Dedifferentiated amniotic fluid mesenchymal stem cell (primary cell): Measurements from ENCODE around the gene PEX7.
"Not testable (repeated sequence)": the region's sequence is repeated elsewhere in the genome, so short reads cannot be mapped to it uniquely, and the experiment has no call there.

Experiments used
- DNase-seq: peaks from one replicate; pipeline ENCODE4 v3.0.0-alpha.2; 2016; ENCODE audit errors: extremely low spot score

Gene PEX7

GRCh38 chr6:136895901-136896300 is 73.5 kb downstream of the PEX7 start:
- no peak for DNase-seq

GRCh38 chr6:136897071-136897470 is 74.7 kb downstream of the PEX7 start:
- no peak for DNase-seq

DNA sequence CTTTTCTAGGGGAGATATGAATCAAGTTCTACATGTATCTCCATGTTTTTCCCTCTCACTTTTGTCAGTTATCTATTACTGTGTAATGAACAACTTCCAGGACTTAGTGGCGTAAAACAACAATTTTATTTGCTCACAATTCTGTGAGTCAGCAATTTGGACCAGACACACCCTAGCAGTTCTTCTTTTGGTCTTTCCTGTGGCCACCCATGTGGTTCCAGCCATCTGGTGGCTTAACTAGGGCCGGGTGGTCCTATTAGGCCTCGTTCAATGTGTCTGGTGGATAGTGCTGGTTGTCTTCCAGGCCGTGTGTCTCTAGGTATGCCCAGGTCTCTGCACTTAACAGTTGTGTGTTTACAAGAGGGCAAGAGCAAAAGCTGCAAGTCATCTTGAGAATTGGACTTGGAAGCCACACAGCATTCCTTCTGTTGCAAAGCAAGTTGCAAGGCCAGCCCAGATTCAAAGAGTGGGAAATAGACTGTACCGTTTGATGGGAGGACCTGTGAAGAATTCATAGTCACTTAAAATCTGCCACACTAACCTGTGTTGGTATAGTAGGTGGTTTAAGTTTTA is 78.9 kb downstream of the PEX7 start:
- DNase-seq: no peak

DNA sequence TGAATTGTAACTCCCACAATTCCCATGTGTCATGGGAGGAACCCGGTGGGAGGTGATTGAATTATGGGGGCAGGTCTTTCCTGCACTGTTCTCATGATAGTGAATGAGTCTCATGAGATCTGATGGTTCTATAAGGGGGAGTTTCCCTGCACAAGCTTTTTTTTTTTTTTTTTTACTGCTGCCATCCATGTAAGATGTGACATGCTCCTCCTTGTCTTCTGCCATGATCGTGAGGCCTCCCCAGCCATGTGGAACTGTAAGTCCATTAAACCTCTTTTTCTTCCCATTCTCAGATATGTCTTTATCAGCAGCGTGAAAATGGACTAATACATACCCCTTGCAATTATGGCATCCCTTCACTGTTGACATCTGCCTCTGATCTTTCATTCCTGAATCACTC is 82.1 kb downstream of the PEX7 start:
- not testable (repeated sequence) for DNase-seq

DNA sequence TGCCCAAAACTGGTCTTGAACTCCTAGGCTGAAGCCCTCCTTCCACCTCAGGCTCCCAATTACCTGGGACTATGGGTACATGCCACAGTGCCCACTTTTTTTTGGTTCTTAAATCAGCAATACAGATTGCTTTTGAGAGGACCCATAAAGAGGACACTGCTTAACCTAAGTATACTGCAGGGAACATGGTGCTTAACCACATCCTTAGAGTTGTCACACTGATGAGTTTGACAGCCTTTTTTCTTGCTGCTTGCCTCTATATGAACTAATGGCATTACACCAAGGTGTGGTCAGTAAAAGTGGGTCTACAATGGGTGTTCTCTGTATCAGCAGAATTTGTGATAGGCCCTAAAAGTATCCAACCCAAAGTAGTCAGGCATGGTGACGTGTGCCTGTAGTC is 92.6 kb downstream of the PEX7 start:
- no peak for DNase-seq

- no peak for DNase-seq
Measured at GRCh38 chr6:136918706-136919105, 96.3 kb downstream of the PEX7 start.

DNA sequence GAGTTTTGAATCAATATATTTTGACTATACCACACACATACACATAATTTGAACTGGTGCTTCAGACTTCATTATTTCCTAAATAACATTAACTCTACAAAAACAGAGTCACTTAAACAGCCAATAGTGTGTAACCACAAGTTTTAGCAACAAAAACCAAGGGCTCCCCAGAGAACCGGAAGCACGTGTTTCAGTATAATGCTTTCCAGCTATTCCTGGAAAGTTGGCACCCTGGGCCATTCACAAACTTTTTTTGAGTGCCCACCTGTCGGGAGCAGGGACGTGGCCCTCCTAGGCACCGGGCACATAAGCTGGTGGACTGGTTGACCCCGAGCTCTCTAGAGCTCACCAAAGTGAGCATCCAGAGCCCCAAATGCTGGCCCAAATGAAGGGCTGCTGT is 97.8 kb downstream of the PEX7 start:
- DNase-seq: no peak

- no peak for DNase-seq
Measured at GRCh38 chr6:136920671-136921380, 98.4 kb downstream of the PEX7 start.

DNA sequence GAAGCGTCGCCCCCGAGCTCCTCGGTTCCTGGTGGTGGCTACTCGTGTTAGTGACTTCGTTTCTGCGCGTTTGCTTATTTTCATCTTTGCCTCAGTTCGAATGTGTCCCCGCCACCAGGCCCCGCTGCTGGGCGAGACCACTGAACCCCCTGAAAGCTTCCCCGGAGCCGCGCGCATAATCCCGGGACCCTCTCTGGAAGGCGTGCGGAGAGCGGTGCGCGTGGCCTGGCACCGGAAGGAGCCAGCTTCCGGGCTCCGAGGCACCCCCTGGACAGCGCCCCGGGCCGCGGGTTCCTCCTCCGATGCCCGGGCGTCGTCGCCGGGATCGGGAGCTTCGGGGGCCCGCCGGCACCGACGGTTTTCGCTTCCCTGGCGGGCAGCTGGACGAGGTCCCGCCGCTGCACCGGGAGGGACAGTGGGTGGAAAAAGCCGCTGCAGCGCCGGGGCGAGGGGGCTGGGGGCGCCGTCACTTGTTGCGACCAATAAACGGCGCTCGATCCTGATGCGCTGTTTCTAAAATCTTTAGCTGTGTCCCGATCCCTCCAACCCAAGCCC is 99.1 kb downstream of the PEX7 start:
- no peak for DNase-seq

DNA sequence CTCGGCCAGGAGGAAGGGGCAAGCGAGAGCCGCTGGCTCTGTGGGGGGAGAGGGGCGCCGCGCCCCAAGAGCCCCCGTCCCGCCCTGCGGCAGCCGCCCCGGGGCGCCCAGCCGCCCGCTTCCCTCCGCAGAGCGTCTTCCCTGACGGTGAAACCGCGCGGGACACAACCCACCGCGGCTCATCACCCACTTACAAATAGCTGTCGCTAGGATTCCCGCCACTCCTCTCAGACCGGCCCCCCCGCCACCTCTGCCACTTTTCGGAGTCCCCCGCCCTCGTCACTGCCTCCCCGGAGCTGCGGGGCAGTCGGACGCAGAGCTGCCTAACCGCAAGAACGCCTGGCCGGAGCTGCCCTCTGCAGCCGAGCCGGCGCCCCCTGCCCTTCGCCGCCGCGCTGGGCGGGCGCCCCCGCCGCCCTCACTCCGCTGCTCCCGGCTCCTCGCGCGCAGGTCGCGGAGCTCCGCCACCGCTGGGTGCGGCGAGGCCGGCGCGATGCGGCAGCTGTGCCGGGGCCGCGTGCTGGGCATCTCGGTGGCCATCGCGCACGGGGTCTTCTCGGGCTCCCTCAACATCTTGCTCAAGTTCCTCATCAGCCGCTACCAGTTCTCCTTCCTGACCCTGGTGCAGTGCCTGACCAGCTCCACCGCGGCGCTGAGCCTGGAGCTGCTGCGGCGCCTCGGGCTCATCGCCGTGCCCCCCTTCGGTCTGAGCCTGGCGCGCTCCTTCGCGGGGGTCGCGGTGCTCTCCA is 99.7 kb downstream of the PEX7 start, which contains the start of gene SLC35D3:
SLC35D3 (plus strand) TSS at position 366 of the 749 bp plus-strand sequence; CDS start at position 494, 128 bp downstream.
- DNase-seq: no peak

- DNase-seq: no peak
Measured at GRCh38 chr6:136922685-136923006, 100.3 kb downstream of the PEX7 start.

- no peak for DNase-seq
Measured at GRCh38 chr6:136923116-136923953, 100.9 kb downstream of the PEX7 start.

DNA sequence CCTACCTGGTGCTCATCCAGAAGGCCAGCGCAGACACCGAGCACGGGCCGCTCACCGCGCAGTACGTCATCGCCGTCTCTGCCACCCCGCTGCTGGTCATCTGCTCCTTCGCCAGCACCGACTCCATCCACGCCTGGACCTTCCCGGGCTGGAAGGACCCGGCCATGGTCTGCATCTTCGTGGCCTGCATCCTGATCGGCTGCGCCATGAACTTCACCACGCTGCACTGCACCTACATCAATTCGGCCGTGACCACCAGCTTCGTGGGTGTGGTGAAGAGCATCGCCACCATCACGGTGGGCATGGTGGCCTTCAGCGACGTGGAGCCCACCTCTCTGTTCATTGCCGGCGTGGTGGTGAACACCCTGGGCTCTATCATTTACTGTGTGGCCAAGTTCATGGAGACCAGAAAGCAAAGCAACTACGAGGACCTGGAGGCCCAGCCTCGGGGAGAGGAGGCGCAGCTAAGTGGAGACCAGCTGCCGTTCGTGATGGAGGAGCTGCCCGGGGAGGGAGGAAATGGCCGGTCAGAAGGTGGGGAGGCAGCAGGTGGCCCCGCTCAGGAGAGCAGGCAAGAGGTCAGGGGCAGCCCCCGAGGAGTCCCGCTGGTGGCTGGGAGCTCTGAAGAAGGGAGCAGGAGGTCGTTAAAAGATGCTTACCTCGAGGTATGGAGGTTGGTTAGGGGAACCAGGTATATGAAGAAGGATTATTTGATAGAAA is 101.7 kb downstream of the PEX7 start:
- DNase-seq: no peak

- no peak for DNase-seq
Measured at GRCh38 chr6:136926383-136926782, 104.0 kb downstream of the PEX7 start.

DNA sequence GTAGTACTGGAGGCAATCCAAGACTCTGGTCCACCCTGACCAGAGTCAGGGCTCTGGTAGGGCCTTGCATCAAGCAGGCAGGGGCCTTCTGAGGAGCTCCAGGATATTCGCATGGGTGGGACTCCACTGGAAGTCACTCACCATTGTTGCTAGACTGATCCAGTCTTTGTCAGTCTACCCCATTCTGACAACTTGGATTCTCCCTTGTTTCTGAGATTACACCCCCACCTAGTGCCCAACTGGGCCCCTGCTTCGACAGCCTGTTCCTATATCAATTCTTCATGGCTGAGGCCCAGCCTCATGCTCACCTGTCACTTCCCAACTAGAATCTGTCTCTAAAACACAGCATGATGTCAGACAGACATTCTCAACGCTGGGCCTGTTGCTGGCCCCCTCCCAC is 104.9 kb downstream of the PEX7 start:
- no peak for DNase-seq

DNA sequence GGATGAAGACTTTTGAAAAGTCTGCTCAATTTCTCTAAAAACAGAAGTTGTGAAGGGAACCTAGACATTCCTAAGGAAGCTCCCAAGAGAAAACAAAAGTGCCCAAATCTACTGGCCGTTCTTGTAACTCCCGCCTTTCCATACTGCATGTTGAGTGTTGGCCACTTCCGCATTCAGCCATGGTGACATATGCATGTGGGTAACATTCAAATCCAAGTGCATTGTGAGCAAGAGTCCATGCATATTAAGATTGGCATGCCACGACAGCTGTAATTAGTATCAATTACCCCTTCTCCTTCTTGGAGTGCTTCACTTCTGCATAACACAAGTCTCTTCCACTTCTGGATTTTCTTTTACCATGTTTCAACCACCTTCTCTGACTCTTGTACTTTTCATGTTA is 108.1 kb downstream of the PEX7 start:
- DNase-seq: no peak

DNA sequence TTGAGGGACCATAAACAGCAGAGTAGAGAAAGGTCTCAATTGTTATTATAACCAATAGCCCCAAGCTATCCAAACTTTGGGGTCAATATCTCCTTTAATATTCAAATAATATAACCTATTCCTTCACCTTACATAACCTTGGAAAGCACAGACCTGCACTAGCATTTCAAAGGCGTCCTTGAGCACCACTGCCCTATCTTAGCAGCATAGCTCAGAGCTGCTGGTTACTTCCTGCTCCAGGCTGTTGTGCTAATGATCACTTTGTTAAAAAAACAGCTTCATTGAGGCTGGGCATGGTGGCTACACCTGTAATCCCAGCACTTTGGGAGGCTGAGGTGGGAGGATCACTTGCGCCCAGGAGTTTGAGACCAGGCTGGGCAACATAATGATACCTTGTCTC is 110.2 kb downstream of the PEX7 start:
- no peak for DNase-seq

DNA sequence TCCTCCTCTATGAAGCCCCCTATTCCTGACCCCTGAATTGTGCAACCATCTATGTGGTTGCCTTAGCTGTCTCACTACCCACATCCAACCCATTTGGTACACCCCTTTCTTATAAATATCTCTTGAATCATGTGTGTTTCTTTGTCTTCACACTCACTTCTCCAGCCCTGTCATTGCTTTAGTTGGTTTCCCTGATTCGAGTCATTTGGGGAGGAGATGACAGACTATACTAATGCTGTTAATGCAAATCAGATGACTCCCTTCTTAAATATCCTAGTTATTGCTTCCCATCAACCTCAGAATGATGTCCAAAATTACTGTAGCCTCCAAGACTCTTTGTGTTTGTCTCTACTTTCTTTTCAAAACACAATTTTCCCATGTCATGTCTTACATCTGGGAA is 122.7 kb downstream of the PEX7 start:
- DNase-seq: no peak

GRCh38 chr6:136945711-136946121 is 123.3 kb downstream of the PEX7 start:
- no peak for DNase-seq

DNA sequence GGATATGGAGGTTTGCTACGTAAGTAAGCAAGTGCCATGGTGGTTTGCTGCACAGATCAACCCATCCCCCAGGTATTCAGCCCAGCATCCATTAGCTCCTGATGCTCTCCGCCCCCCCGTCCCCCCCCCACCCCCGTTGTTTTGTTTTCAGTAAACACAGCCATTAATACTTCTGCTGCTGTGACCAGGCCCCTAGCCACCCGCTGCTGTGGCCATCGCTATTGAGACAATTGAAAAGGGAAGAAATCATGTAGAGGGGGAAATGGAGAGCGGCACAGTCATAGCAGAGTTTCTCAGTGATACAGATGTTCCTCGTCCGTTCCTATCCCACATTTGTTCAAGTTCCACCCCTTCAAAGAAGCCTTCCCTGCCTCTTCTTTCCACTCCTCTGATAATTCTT is 124.6 kb downstream of the PEX7 start:
- no peak for DNase-seq

- DNase-seq: not testable (repeated sequence)
Measured at GRCh38 chr6:136949957-136950356, 127.6 kb downstream of the PEX7 start.
